ENCODE data around the gene CDK9. TPM values are rescaled to one million over a fixed set of nuclear protein-coding genes. Genes with fewer than 3 reads are reported as not detected.
A peak's percentile ranks its signal among the peaks of the same experiment; 100 is the strongest.

CDK9 gene
- total RNA-seq, 2 experiments from 2014 or later = 132 to 136 TPM

DNA sequence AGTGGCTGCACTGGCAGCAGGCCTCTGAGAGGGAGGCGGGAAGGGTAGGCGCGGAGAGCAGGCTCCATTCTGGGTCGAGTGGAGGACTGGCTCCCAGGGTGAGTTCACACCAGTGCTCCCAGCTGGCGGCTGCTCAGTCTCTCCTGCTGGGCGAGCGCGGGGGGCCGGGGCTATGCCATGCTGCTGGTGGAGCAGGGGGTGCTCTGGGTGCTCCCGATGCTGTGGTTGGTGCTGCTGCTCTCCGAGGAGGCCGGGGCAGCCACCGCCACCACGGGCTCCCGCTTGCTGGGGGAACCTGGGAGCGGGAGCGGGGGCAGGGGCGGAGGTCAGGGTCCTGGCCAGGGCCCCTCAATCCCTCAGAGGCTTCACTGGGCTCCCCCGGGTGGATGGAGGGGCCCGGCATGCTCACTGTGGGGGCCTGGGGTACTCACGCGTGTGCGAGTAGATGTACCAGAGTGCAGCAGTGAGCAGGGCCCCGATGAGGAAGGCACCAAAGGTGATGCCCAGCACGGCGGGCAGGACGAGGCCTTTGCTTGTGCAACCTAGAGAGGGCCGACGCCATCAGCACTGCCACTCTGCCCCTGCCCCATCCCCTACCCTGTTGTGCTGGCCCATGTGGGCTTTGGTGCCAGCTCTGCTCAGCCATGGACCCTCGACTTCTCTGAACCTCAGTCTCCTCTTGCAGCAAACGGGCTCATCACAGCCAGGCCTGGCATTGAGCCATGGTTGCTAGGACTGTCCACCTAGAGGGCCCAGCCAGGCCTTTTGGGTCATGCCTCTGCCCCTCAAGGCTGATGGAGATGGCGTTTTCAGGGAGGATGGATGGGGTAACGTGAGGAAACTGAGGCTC lies 29.9 kb downstream of the CDK9 start:
- DNase-seq (no peak), ATAC-seq (no peak)
- no peaks in the 10 kb centered on the region for H3K4me1 Mint-ChIP-seq (ENCODE audit: low read depth)
- CTCF ChIA-PET = interaction anchor here (0.7 kb wide), 1 partner anchor 54 kb away, joined by 3 read pairs; no protein-coding TSS in a partner anchor
- no peak overlapping the region for H3K27ac Mint-ChIP-seq
- no peak overlapping the region for H3K4me3 Mint-ChIP-seq
- no peaks in the 10 kb centered on the region for H3K27me3 Mint-ChIP-seq (ENCODE audit: low read depth)
- H3K9me3 Mint-ChIP-seq (ENCODE audit: insufficient read depth) = no peaks in the 10 kb centered on the region
- H3K36me3 Mint-ChIP-seq (ENCODE audit: low read depth) = peaks cover 23% of the 10 kb centered on the region
- POLR2A ChIA-PET = no interaction called here

DNA sequence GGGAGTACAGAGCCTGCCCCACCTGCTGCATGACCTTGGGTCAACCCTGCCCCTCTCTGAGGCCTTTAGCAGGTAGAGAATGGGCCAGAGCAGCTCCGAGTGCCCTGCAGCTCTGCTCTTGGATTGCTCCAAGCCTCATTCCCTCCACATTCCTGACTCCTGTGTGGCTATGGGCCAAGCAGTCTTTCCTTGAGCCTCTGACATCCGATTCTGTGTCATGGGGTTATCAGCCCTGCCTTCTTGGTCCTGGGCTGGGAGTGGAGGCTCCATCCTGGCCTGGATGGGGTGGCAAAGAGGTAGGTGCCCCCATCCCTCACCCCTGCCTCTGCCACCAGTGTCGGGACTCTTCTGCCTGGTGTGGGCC lies 30.5 kb downstream of the CDK9 start:
- Mint-ChIP-seq H3K4me3 (no peak overlapping the region), H3K9me3 (ENCODE audit: insufficient read depth) (no peaks in the 10 kb centered on the region), H3K27me3 (ENCODE audit: low read depth) (no peaks in the 10 kb centered on the region), H3K27ac (no peak overlapping the region), H3K36me3 (ENCODE audit: low read depth) (peaks cover 25% of the 10 kb centered on the region), H3K4me1 (ENCODE audit: low read depth) (no peaks in the 10 kb centered on the region)
- CTCF ChIA-PET = interaction anchor here (0.7 kb wide), 1 partner anchor 53 kb away, joined by 3 read pairs; no protein-coding TSS in a partner anchor
- POLR2A ChIA-PET = no interaction called here
- DNase-seq (no peak), ATAC-seq (no peak)

- Mint-ChIP-seq H3K9me3 (ENCODE audit: insufficient read depth) (no peaks in the 10 kb centered on the region), H3K27me3 (ENCODE audit: low read depth) (no peaks in the 10 kb centered on the region)
- CTCF ChIA-PET = interaction anchor here (2.1 kb wide), 1 partner anchor 53 kb away, joined by 8 read pairs; no protein-coding TSS in a partner anchor
Observed at GRCh38 chr9:127816728-127817127, 30.9 kb downstream of the CDK9 start.

GRCh38 chr9:127817881-127818434 lies 32.1 kb downstream of the CDK9 start:
- ChIA-PET CTCF (interaction anchor here (2.1 kb wide), 1 partner anchor 52 kb away, joined by 8 read pairs; no protein-coding TSS in a partner anchor), POLR2A (interaction anchor here (0.6 to 0.8 kb wide), 2 partner anchors 54 to 394 kb away, joined by 4 read pairs; partner anchors contain the start of gene ZNF79)
- no peak for ATAC-seq
- no peaks in the 10 kb centered on the region for H3K27me3 Mint-ChIP-seq (ENCODE audit: low read depth)
- peak overlapping the region; percentile 34 for H3K27ac Mint-ChIP-seq
- H3K4me3 Mint-ChIP-seq = no peak overlapping the region
- no peaks in the 10 kb centered on the region for H3K9me3 Mint-ChIP-seq (ENCODE audit: insufficient read depth)
- DNase-seq = no peak
- H3K4me1 Mint-ChIP-seq (ENCODE audit: low read depth) = no peaks in the 10 kb centered on the region
- H3K36me3 Mint-ChIP-seq (ENCODE audit: low read depth) = peaks cover 25% of the 10 kb centered on the region

More at GRCh38 chr9:127816728-127817127, 30.9 kb downstream of the CDK9 start:
- POLR2A ChIA-PET = no interaction called here
- Mint-ChIP-seq H3K4me1 (ENCODE audit: low read depth) (no peaks in the 10 kb centered on the region), H3K27ac (peak overlapping the region; percentile 34), H3K4me3 (no peak overlapping the region), H3K36me3 (ENCODE audit: low read depth) (peaks cover 25% of the 10 kb centered on the region)
- ATAC-seq = no peak
- no peak for DNase-seq

GRCh38 chr9:127818574-127818973 lies 32.7 kb downstream of the CDK9 start:
- Mint-ChIP-seq H3K36me3 (ENCODE audit: low read depth) (peaks cover 23% of the 10 kb centered on the region), H3K27ac (peak overlapping the region; percentile 34), H3K4me1 (ENCODE audit: low read depth) (no peaks in the 10 kb centered on the region), H3K4me3 (no peak overlapping the region), H3K9me3 (ENCODE audit: insufficient read depth) (no peaks in the 10 kb centered on the region), H3K27me3 (ENCODE audit: low read depth) (no peaks in the 10 kb centered on the region)
- POLR2A ChIA-PET = no interaction called here
- CTCF ChIA-PET = interaction anchor here (2.1 kb wide), 1 partner anchor 51 kb away, joined by 8 read pairs; no protein-coding TSS in a partner anchor
- ATAC-seq = no peak
- no peak for DNase-seq

DNA sequence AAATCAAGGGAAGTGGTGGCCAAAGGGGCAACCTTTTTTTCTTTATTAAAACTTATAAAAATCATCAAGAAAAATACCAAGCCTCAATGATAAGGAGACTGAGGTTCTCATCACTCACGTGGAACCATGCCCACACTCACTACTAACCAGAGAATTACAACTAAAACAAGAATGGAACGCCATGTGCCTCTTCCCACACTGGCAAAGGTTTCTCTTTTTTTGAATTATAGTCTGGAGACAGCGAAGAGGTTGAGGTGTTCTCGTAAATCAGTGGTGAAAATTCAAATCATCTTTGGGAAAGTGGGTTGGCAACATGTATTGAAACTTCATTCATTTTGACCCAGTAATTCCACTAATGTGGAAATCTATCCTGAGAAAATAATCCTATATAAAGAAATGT lies 36.3 kb downstream of the CDK9 start:
- no peaks in the 10 kb centered on the region for H3K27me3 Mint-ChIP-seq (ENCODE audit: low read depth)
- no peak overlapping the region for H3K27ac Mint-ChIP-seq
- no peak for ATAC-seq
- no peaks in the 10 kb centered on the region for H3K9me3 Mint-ChIP-seq (ENCODE audit: insufficient read depth)
- no peak for DNase-seq
- ChIA-PET CTCF (interaction anchor here (0.6 to 1.6 kb wide), 2 partner anchors 48 to 87 kb away, joined by 3 to 4 read pairs; partner anchors contain the start of gene TOR2A), POLR2A (no interaction called here)
- H3K36me3 Mint-ChIP-seq (ENCODE audit: low read depth) = peaks cover 27% of the 10 kb centered on the region
- no peak overlapping the region for H3K4me3 Mint-ChIP-seq
- H3K4me1 Mint-ChIP-seq (ENCODE audit: low read depth) = no peaks in the 10 kb centered on the region

- CTCF ChIA-PET = no interaction called here
- H3K4me1 Mint-ChIP-seq (ENCODE audit: low read depth) = no peaks in the 10 kb centered on the region
- peak overlapping the region; percentile 39 for H3K27ac Mint-ChIP-seq
- ATAC-seq (no peak), DNase-seq (no peak)
- peaks cover 18% of the 10 kb centered on the region for H3K36me3 Mint-ChIP-seq (ENCODE audit: low read depth)
- H3K4me3 Mint-ChIP-seq = no peak overlapping the region
- H3K27me3 Mint-ChIP-seq (ENCODE audit: low read depth) = no peaks in the 10 kb centered on the region
- no peaks in the 10 kb centered on the region for H3K9me3 Mint-ChIP-seq (ENCODE audit: insufficient read depth)
- POLR2A ChIA-PET = no interaction called here
Observed at GRCh38 chr9:127825319-127826051, 39.7 kb downstream of the CDK9 start.

DNA sequence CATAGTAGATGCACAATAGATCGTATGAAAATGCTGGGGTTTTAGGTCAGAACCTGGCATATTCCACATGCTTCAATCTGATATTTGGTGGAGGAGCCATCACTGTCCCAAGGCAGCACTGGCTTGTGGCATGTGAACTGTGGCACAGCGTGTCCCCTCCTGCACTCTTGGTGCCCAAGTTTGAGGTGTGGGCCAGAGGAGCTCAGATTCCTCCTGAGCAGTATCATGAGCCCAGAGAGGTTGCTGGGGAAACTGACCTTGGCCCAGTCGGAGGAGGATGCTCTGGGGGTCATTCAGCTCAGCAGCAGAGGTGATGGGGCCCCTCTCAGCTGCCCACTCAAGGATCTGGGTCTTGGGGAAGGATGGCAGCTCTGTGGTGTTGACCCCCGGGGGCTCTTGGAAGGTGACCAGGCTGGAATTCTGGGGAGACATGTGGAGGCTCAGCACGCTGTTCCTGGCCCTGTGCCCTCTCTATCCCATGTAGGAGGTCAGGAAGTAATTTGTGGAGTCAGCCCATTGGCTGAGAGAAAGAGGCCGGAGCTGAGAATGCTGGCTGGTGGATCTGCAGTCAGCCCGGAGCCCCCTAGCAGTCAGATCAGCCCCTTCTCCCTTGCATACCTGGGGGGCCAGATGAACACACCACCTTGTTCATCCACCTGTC lies 40.5 kb downstream of the CDK9 start:
- peaks cover 15% of the 10 kb centered on the region for H3K36me3 Mint-ChIP-seq (ENCODE audit: low read depth)
- H3K9me3 Mint-ChIP-seq (ENCODE audit: insufficient read depth) = no peaks in the 10 kb centered on the region
- H3K27me3 Mint-ChIP-seq (ENCODE audit: low read depth) = no peaks in the 10 kb centered on the region
- ChIA-PET CTCF (no interaction called here), POLR2A (no interaction called here)
- ATAC-seq = no peak
- DNase-seq = no peak
- peak overlapping the region; percentile 39 for H3K27ac Mint-ChIP-seq
- H3K4me1 Mint-ChIP-seq (ENCODE audit: low read depth) = peaks cover 1% of the 10 kb centered on the region
- no peak overlapping the region for H3K4me3 Mint-ChIP-seq

GRCh38 chr9:127828262-127829031 lies 42.6 kb downstream of the CDK9 start:
- peaks cover 9% of the 10 kb centered on the region for H3K4me1 Mint-ChIP-seq (ENCODE audit: low read depth)
- H3K27ac Mint-ChIP-seq = no peak overlapping the region
- H3K4me3 Mint-ChIP-seq = no peak overlapping the region
- H3K36me3 Mint-ChIP-seq (ENCODE audit: low read depth) = peaks cover 15% of the 10 kb centered on the region
- DNase-seq (no peak), ATAC-seq (no peak)
- H3K27me3 Mint-ChIP-seq (ENCODE audit: low read depth) = no peaks in the 10 kb centered on the region
- ChIA-PET CTCF (interaction anchor here (1.5 kb wide), 1 partner anchor 93 kb away, joined by 4 read pairs; no protein-coding TSS in a partner anchor), POLR2A (interaction anchor here (0.6 kb wide), 1 partner anchor 87 kb away, joined by 3 read pairs; no protein-coding TSS in a partner anchor)
- H3K9me3 Mint-ChIP-seq (ENCODE audit: insufficient read depth) = no peaks in the 10 kb centered on the region

- peaks cover 15% of the 10 kb centered on the region for H3K36me3 Mint-ChIP-seq (ENCODE audit: low read depth)
- ATAC-seq (no peak), DNase-seq (no peak)
- H3K9me3 Mint-ChIP-seq (ENCODE audit: insufficient read depth) = no peaks in the 10 kb centered on the region
- H3K4me3 Mint-ChIP-seq = no peak overlapping the region
- ChIA-PET CTCF (no interaction called here), POLR2A (no interaction called here)
- peaks cover 10% of the 10 kb centered on the region for H3K4me1 Mint-ChIP-seq (ENCODE audit: low read depth)
- H3K27ac Mint-ChIP-seq = no peak overlapping the region
- no peaks in the 10 kb centered on the region for H3K27me3 Mint-ChIP-seq (ENCODE audit: low read depth)
Observed at GRCh38 chr9:127829205-127829906, 43.5 kb downstream of the CDK9 start.
